HepG2 (cell line): ENCODE results near the gene PATE1. TPM values are rescaled to one million over a fixed set of nuclear protein-coding genes. Genes with fewer than 3 reads are reported as not detected.

Source experiments
- ATAC-seq: fragments of 200-7000 bp; cut with Tn5 transposase; 3 replicates; pipeline ENCODE4 v1.9.1; 2020; ENCODE audit warnings: mild to moderate bottlenecking, moderate library complexity
- BruUV-seq: library from RNA; stranded (reverse); fragments of 400-500 nt; replicated peaks from 2 replicates; lab custom pipeline; 2021; lab: Mats Ljungman, UMichigan
- CTCF ChIA-PET: fragments of 300-600 bp; formaldehyde crosslinking; extraction: SDS; loops from one replicate; lab custom pipeline; 2021; ENCODE audit warnings: low total read pairs, inconsistent platforms, low intra/inter-chr PET ratio; lab: Yijun Ruan, JAX
- POLR2A ChIA-PET: fragments of 350-600 bp; sonication (Branson Sonifier 250); formaldehyde crosslinking; loops from one replicate; lab custom pipeline; 2020; ENCODE audit warnings: antibody characterized with exemption, inconsistent platforms; lab: Yijun Ruan, JAX
- DNase-seq: peaks from one replicate; pipeline ENCODE4 v3.0.0-alpha.2; 2015; ENCODE audit warnings: low spot score
- FAIRE-seq: peaks from 3 replicates; lab custom pipeline; 2011; peaks lifted over from hg19 to GRCh38; lab: Jason Lieb, UNC
- H2AFZ ChIP-seq: one replicate; pipeline ENCODE4 v1.6.1; 2011; ENCODE audit warnings: low read length, inconsistent platforms
- H3K27ac ChIP-seq: fragments of 300-600 bp; 3 replicates; pipeline ENCODE4 v1.8.0; 2011; ENCODE audit warnings: mixed run types, mild to moderate bottlenecking, mixed read lengths, low read length, inconsistent platforms; ENCODE audit not compliant: insufficient read depth; ENCODE audit errors: extremely low read length
- H3K27me3 ChIP-seq, 2 experiments: fragments of 200-600 bp in 1 of 2; 2 replicates in 1 of 2; 3 replicates in 1 of 2; pipeline versions ENCODE4 v1.6.0 to v1.8.0; 2011; ENCODE audit warnings: low read length in 2 of 2, mild to moderate bottlenecking in 2 of 2, moderate library complexity in 2 of 2, inconsistent platforms in 1 of 2; ENCODE audit not compliant: insufficient read depth in 2 of 2, control insufficient read depth in 1 of 2
- H3K36me3 ChIP-seq, 2 experiments: fragments of 200-600 bp in 1 of 2; replicated peaks in 1 of 2; 2 replicates in 1 of 2; 3 replicates in 1 of 2; pipeline versions ENCODE4 v1.5.1 to v1.8.0; 2011; ENCODE audit warnings: low read length in 2 of 2, inconsistent platforms in 1 of 2; ENCODE audit not compliant: insufficient read depth in 2 of 2, control insufficient read depth in 1 of 2
- H3K4me1 ChIP-seq: 2 replicates; pipeline ENCODE4 v1.5.1; 2012; ENCODE audit warnings: low read length, inconsistent platforms; ENCODE audit not compliant: insufficient read depth
- H3K4me2 ChIP-seq: 2 replicates; pipeline ENCODE4 v1.6.0; 2011; ENCODE audit warnings: low read depth, low read length, inconsistent platforms
- H3K4me3 ChIP-seq, 3 experiments: fragments of 200-600 bp in 1 of 3; sonication (generic), shearing (Covaris generic) in 1 of 3; replicated peaks in 1 of 3; 2 replicates each; pipeline ENCODE4 v1.5.1; 2011 to 2016; ENCODE audit warnings: low read length in 3 of 3, inconsistent platforms in 2 of 3, low read depth in 2 of 3, mild to moderate bottlenecking in 2 of 3, control low read depth in 1 of 3, mixed read lengths in 1 of 3; ENCODE audit not compliant: insufficient read depth in 1 of 3
- H3K79me2 ChIP-seq: one replicate; pipeline ENCODE4 v1.6.1; 2011; ENCODE audit warnings: low read length, inconsistent platforms; ENCODE audit not compliant: insufficient read depth
- H3K9ac ChIP-seq: 2 replicates; pipeline ENCODE4 v1.6.0; 2011; ENCODE audit warnings: mild to moderate bottlenecking, low read depth, low read length, inconsistent platforms; ENCODE audit not compliant: insufficient read depth
- H3K9me3 ChIP-seq: 2 replicates; pipeline ENCODE4 v1.5.1; 2012; ENCODE audit warnings: mild to moderate bottlenecking, low read length
- H4K20me1 ChIP-seq: 2 replicates; pipeline ENCODE4 v1.6.0; 2011; ENCODE audit warnings: inconsistent platforms, mild to moderate bottlenecking, low read length, moderate library complexity; ENCODE audit not compliant: insufficient read depth
- AGO1 ChIP-seq: fragments of 200-400 bp; formaldehyde crosslinking; IDR thresholded peaks from 2 replicates; pipeline ENCODE4 v1.6.1; 2017; ENCODE audit warnings: mild to moderate bottlenecking, low read depth, low read length, moderate library complexity; ENCODE audit not compliant: poor library complexity, severe bottlenecking
- CENPX ChIP-seq: sonication (generic); formaldehyde crosslinking; IDR thresholded peaks from 2 replicates; pipeline ENCODE4 v1.9.0; 2021; ENCODE audit warnings: mild to moderate bottlenecking, missing genetic modification reagents, moderate library complexity
- GATAD2A ChIP-seq: IDR thresholded peaks from 2 replicates; pipeline ENCODE4 v1.6.1; 2016
- HDAC1 ChIP-seq: sonication (generic); formaldehyde crosslinking; IDR thresholded peaks from 2 replicates; pipeline ENCODE4 v1.5.1; 2020; ENCODE audit warnings: mild to moderate bottlenecking, missing genetic modification reagents
- HHEX ChIP-seq: IDR thresholded peaks from 2 replicates; pipeline ENCODE4 v1.6.1; 2016; ENCODE audit warnings: control low read depth
- NFE2L2 ChIP-seq: fragments of 150-350 bp; IDR thresholded peaks from 2 replicates; pipeline ENCODE4 v1.6.1; 2014; ENCODE audit warnings: low read length
- PLRG1 ChIP-seq: fragments of 450-650 bp; conservative IDR thresholded peaks from 2 replicates; pipeline ENCODE4 v1.6.1; 2016
- RXRB ChIP-seq: IDR thresholded peaks from 2 replicates; pipeline ENCODE4 v1.6.1; 2016; ENCODE audit warnings: borderline replicate concordance, missing genetic modification reagents, missing compliant biosample characterization
- ZNF24 ChIP-seq: fragments of 450-650 bp; IDR thresholded peaks from 2 replicates; pipeline ENCODE4 v1.6.1; 2017; ENCODE audit warnings: antibody characterized with exemption, mild to moderate bottlenecking
- ZNF34 ChIP-seq: sonication (generic); formaldehyde crosslinking; IDR thresholded peaks from 2 replicates; pipeline ENCODE4 v1.4.0; 2020; ENCODE audit warnings: mild to moderate bottlenecking, missing genetic modification reagents, borderline replicate concordance
- ZNF557 ChIP-seq: sonication (generic); formaldehyde crosslinking; IDR thresholded peaks from 2 replicates; pipeline ENCODE4 v1.4.0; 2020; ENCODE audit warnings: missing genetic modification reagents
- ZNF768 ChIP-seq: sonication (generic); formaldehyde crosslinking; IDR thresholded peaks from 2 replicates; pipeline ENCODE4 v1.4.0; 2020; ENCODE audit warnings: missing genetic modification reagents
- ZNF879 ChIP-seq: sonication (generic); formaldehyde crosslinking; IDR thresholded peaks from 2 replicates; pipeline ENCODE4 v1.8.1; 2023; ENCODE audit warnings: missing genetic modification reagents
- WGBS: methylation state at CpG from one replicate; pipeline ENCODE4 v1.1.6; 2017; ENCODE audit warnings: low lambda C conversion rate; 5-methylcytosine and 5-hydroxymethylcytosine counted together
- in situ Hi-C: cut with HindIII; loops from 2 replicates; pipeline ENCODE4 v1.10.0; 2017; ENCODE audit warnings: low pct_unique_long_range_greater_than_20kb; ENCODE audit not compliant: extremely low pct_ligation_motif_present
- intact Hi-C: fragments of 100-400 bp; cut with micrococcal nuclease; formaldehyde crosslinking; loops from one replicate; pipeline ENCODE4 v1.10.0; 2022; ENCODE audit not compliant: unreplicated experiment
- polyA plus RNA-seq, 8 experiments: library from polyadenylated mRNA; depleted of rRNA in 3 of 8; stranded (reverse) in 7 of 8; unstranded in 1 of 8; fragments of >200 nt; fragmentation: Illumina TruSeq in 4 of 8; extraction: Trizol in 4 of 8; gene quantifications; 2 replicates each; pipeline versions ENCODE4 v1.2.1 to v1.2.3, GENCODE V29; 2011 to 2016; ENCODE audit warnings: low read depth in 4 of 8, missing spikeins in 1 of 8, mixed read lengths in 1 of 8; ENCODE audit not compliant: insufficient read depth in 1 of 8
- total RNA-seq, 5 experiments: library from RNA; depleted of rRNA; stranded (reverse); fragments of >200 nt; fragmentation: Illumina TruSeq; extraction: Trizol; gene quantifications; 2 replicates each; pipeline ENCODE4 v1.2.3, GENCODE V29; 2016; ENCODE audit warnings: low read depth in 1 of 5
- TF ChIP-seq, protein P1 (sequence below): sonication (generic); formaldehyde crosslinking; IDR thresholded peaks from 2 replicates; pipeline ENCODE4 v1.4.0; 2020; ENCODE audit warnings: missing genetic modification reagents, borderline replicate concordance
- TF ChIP-seq, protein P2 (sequence below): sonication (generic); formaldehyde crosslinking; IDR thresholded peaks from 2 replicates; pipeline ENCODE4 v1.5.0; 2020; ENCODE audit warnings: missing genetic modification reagents, mild to moderate bottlenecking, borderline replicate concordance
- TF ChIP-seq, protein P3 (sequence below): sonication (generic); formaldehyde crosslinking; IDR thresholded peaks from 2 replicates; pipeline ENCODE4 v1.8.0; 2022; ENCODE audit warnings: mild to moderate bottlenecking, missing genetic modification reagents
- TF ChIP-seq, protein P4 (sequence below): sonication (generic); formaldehyde crosslinking; IDR thresholded peaks from 2 replicates; pipeline ENCODE4 v1.4.0; 2020; ENCODE audit warnings: missing genetic modification reagents

The PATE1 gene
- total and polyA plus RNA-seq, 2 of the 13 experiments (the other 11 are each of a cell fraction or from before 2014, with no cell fraction given), result not detected

DNA sequence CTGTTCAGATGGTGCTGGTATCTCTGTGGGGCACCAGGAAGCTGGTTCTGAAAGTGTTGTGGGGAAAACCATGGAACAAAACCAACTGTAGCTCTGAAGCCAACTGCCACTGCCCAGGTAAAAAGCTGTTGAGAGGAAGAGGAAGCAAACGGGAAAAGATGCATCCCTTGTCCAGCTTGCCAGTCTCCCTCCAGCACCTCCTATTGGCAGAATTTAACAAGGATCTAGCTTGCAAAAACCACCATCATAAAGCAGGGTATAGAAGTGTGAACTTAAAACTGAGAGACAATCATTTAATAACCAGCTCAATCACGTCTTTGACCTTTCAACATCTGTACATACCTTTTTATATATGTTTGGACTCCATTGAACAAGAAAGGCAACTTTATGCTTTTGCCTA, 4.5 kb downstream of the PATE1 start:
- TF ChIP-seq, protein P1, sequence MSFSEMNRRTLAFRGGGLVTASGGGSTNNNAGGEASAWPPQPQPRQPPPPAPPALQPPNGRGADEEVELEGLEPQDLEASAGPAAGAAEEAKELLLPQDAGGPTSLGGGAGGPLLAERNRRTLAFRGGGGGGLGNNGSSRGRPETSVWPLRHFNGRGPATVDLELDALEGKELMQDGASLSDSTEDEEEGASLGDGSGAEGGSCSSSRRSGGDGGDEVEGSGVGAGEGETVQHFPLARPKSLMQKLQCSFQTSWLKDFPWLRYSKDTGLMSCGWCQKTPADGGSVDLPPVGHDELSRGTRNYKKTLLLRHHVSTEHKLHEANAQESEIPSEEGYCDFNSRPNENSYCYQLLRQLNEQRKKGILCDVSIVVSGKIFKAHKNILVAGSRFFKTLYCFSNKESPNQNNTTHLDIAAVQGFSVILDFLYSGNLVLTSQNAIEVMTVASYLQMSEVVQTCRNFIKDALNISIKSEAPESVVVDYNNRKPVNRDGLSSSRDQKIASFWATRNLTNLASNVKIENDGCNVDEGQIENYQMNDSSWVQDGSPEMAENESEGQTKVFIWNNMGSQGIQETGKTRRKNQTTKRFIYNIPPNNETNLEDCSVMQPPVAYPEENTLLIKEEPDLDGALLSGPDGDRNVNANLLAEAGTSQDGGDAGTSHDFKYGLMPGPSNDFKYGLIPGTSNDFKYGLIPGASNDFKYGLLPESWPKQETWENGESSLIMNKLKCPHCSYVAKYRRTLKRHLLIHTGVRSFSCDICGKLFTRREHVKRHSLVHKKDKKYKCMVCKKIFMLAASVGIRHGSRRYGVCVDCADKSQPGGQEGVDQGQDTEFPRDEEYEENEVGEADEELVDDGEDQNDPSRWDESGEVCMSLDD (CRISPR knock-in tag), result no peak
- TF ChIP-seq, protein P2, sequence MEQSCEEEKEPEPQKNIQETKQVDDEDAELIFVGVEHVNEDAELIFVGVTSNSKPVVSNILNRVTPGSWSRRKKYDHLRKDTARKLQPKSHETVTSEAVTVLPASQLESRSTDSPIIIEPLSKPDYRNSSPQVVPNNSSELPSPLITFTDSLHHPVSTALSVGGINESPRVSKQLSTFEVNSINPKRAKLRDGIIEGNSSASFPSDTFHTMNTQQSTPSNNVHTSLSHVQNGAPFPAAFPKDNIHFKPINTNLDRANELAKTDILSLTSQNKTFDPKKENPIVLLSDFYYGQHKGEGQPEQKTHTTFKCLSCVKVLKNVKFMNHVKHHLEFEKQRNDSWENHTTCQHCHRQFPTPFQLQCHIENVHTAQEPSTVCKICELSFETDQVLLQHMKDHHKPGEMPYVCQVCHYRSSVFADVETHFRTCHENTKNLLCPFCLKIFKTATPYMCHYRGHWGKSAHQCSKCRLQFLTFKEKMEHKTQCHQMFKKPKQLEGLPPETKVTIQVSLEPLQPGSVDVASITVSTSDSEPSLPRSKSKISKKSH (CRISPR knock-in tag), result no peak
- TF ChIP-seq AGO1 (no peak), ZNF879 (CRISPR knock-in tag) (no peak), ZNF34 (CRISPR knock-in tag) (no peak), CENPX (CRISPR knock-in tag) (no peak), HHEX (no peak), PLRG1 (no peak), ZNF768 (CRISPR knock-in tag) (no peak), ZNF24 (no peak), ZNF557 (no peak), HDAC1 (CRISPR knock-in tag) (no peak), RXRB (CRISPR knock-in tag) (no peak), GATAD2A (CRISPR knock-in tag) (no peak), NFE2L2 (no peak)
- TF ChIP-seq, protein P3, sequence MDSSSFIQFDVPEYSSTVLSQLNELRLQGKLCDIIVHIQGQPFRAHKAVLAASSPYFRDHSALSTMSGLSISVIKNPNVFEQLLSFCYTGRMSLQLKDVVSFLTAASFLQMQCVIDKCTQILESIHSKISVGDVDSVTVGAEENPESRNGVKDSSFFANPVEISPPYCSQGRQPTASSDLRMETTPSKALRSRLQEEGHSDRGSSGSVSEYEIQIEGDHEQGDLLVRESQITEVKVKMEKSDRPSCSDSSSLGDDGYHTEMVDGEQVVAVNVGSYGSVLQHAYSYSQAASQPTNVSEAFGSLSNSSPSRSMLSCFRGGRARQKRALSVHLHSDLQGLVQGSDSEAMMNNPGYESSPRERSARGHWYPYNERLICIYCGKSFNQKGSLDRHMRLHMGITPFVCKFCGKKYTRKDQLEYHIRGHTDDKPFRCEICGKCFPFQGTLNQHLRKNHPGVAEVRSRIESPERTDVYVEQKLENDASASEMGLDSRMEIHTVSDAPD (CRISPR knock-in tag), result no peak
- TF ChIP-seq, protein P4, sequence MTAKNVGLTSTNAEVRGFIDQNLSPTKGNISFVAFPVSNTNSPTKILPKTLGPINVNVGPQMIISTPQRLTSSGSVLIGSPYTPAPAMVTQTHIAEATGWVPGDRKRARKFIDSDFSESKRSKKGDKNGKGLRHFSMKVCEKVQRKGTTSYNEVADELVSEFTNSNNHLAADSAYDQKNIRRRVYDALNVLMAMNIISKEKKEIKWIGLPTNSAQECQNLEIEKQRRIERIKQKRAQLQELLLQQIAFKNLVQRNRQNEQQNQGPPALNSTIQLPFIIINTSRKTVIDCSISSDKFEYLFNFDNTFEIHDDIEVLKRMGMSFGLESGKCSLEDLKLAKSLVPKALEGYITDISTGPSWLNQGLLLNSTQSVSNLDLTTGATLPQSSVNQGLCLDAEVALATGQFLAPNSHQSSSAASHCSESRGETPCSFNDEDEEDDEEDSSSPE, result no peak
- Histone ChIP-seq H3K79me2 (no peaks in the 10 kb centered on the region), H4K20me1 (no peaks in the 10 kb centered on the region), H3K4me1 (no peaks in the 10 kb centered on the region), H3K4me3 (no peak overlapping the region), H3K36me3 (no peaks in the 10 kb centered on the region), H3K9ac (no peak overlapping the region), H2AFZ (no peak overlapping the region), H3K27me3 (peaks cover 0 to 5% of the 10 kb centered on the region in 2 experiments; a peak in 1 of 5 replicates), H3K4me2 (no peak overlapping the region), H3K9me3 (no peaks in the 10 kb centered on the region), H3K27ac (no peak overlapping the region)
- BruUV-seq, result no TSS peak
- ATAC-seq (no peak), DNase-seq (no peak), FAIRE-seq (no peak)
- intact Hi-C loops, result no loop called here
- ChIA-PET POLR2A (no interaction called here), CTCF (no interaction called here)
- in situ Hi-C loops, result no loop called here
- 0% methylated on average over 2 of the region's 2 CpGs for WGBS
